Activated T-cell treated with anti-CD3 and anti-CD28 coated beads, Interleukin-2, amount 50 U/mL, for 4 hours (primary cell): ENCODE results near the gene PRTN3. TPM values are rescaled to one million over a fixed set of nuclear protein-coding genes. Genes with fewer than 3 reads are reported as not detected.
A peak's percentile ranks its signal among the peaks of the same experiment; 100 is the strongest.

Experiments
- ATAC-seq, 2 donors: fragments of 200-7000 bp; cut with Tn5 transposase; one replicate each; pipeline ENCODE4 v1.10.0; 2021
- DNase-seq: peaks from one replicate; pipeline ENCODE4 v3.0.0-alpha.2; 2020
- H3K27me3 Mint-ChIP-seq: one replicate; pipeline ENCODE4 v1.8.0; 2021; ENCODE audit warnings: low read depth, mixed read lengths
- H3K36me3 Mint-ChIP-seq: one replicate; pipeline ENCODE4 v1.8.0; 2022; ENCODE audit warnings: mixed read lengths; ENCODE audit not compliant: insufficient read depth
- H3K4me1 Mint-ChIP-seq: one replicate; pipeline ENCODE4 v1.8.0; 2021; ENCODE audit warnings: low read depth, mixed read lengths
- H3K4me3 Mint-ChIP-seq: one replicate; pipeline ENCODE4 v1.8.0; 2021; ENCODE audit warnings: mild to moderate bottlenecking, moderate library complexity, mixed read lengths
- H3K9me3 Mint-ChIP-seq: one replicate; pipeline ENCODE4 v1.8.0; 2021; ENCODE audit warnings: mixed read lengths
- total RNA-seq, 3 donors: library from RNA; stranded (reverse); gene quantifications; one replicate each; pipeline ENCODE4 v1.2.1, GENCODE V29; 2021

PRTN3 gene
- total RNA-seq, 3 donors from 2014 or later, result not detected

GRCh38 chr19:858284-858683, 17.5 kb downstream of the PRTN3 start:
- Mint-ChIP-seq H3K4me1 (peaks cover 5% of the 10 kb centered on the region), H3K27me3 (peaks cover 14% of the 10 kb centered on the region), H3K9me3 (no peaks in the 10 kb centered on the region), H3K36me3 (no peaks in the 10 kb centered on the region), H3K4me3 (no peak overlapping the region)
- DNase-seq (no peak), ATAC-seq (no peak)

- H3K4me3 Mint-ChIP-seq, result no peak within 1 kb of the TSS
- ATAC-seq, result no peak
- no peak for DNase-seq
Observed at GRCh38 chr19:858868-859843, 18.4 kb downstream of the PRTN3 start, which contains the start of gene CFD. Gene CFD (plus strand): TSS chr19:859664. CDS start chr19:859690, 26 bp downstream.

DNA sequence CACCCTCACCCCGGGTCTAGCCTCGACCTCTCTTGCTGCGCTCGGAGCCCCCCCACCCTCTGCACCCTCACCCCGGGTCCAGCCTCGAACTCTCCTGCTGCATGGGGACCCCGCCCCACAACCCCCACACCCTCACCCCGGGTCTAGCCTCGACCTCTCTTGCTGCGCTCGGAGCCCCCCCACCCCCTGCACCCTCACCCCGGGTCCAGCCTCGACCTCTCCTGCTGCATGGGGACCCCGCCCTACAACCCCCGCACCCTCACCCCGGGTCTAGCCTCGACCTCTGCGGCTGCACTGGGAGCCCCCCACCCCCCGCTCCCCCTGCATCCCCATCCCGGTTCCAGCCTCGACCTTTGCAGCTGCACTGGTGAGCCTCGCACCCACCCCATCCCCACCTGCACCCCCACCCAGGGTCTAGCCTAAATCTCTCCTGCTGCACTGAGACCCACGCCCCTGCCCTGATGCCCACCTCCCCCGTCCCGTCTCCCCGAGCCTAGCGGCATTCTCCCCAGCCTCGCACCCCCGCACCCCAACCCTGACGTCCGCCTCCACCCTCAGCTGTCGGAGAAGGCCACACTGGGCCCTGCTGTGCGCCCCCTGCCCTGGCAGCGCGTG, 20.4 kb downstream of the PRTN3 start:
- H3K9me3 Mint-ChIP-seq, result no peaks in the 10 kb centered on the region
- H3K4me1 Mint-ChIP-seq, result peaks cover 10% of the 10 kb centered on the region
- H3K27me3 Mint-ChIP-seq, result peaks cover 11% of the 10 kb centered on the region
- DNase-seq, result no peak
- H3K4me3 Mint-ChIP-seq, result no peak overlapping the region
- no peaks in the 10 kb centered on the region for H3K36me3 Mint-ChIP-seq
- ATAC-seq, result no peak

More at GRCh38 chr19:858868-859843, 18.4 kb downstream of the PRTN3 start, which contains the start of gene CFD:
- peaks cover 14% of the 10 kb centered on the region for H3K27me3 Mint-ChIP-seq
- H3K4me1 Mint-ChIP-seq, result peaks cover 10% of the 10 kb centered on the region
- H3K9me3 Mint-ChIP-seq, result no peaks in the 10 kb centered on the region
- H3K36me3 Mint-ChIP-seq, result no peaks in the 10 kb centered on the region

DNA sequence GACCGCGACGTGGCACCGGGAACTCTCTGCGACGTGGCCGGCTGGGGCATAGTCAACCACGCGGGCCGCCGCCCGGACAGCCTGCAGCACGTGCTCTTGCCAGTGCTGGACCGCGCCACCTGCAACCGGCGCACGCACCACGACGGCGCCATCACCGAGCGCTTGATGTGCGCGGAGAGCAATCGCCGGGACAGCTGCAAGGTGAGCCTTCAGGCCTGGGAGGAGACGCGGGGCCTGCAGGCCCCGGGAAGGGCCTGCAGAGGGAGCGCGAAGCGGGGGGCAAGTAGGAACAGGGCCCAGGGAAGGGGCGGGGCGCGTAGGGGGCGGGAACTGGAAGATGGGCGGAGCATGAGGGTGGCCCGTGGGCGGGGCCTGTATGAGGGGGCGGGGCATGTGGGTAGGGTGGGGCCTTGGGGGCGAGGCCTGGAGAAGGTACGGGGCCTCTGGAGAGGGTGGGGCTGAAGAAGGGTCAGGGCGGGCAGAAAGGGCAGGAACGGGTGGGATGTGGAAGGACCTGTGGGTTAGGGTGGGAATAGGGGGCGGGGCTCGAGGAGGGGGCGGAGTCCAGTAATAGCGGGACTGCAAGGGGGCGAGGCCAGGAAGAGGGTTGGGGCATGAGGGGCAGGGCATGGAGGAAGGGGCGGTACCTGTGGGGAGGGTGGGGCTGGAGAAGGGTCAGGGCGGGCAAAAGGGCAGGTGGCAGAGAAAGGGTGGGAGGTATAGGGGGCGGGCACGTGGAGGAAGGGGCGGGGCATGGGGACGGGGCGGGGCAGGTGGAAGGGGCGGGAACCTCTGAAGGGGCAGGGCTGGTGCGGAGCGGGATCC, 21.2 kb downstream of the PRTN3 start:
- peaks cover 10% of the 10 kb centered on the region for H3K4me1 Mint-ChIP-seq
- peak; percentile 29 to 43 for ATAC-seq
- H3K36me3 Mint-ChIP-seq, result no peaks in the 10 kb centered on the region
- no peak overlapping the region for H3K4me3 Mint-ChIP-seq
- H3K27me3 Mint-ChIP-seq, result peaks cover 11% of the 10 kb centered on the region
- H3K9me3 Mint-ChIP-seq, result no peaks in the 10 kb centered on the region
- peak; percentile 64 for DNase-seq

DNA sequence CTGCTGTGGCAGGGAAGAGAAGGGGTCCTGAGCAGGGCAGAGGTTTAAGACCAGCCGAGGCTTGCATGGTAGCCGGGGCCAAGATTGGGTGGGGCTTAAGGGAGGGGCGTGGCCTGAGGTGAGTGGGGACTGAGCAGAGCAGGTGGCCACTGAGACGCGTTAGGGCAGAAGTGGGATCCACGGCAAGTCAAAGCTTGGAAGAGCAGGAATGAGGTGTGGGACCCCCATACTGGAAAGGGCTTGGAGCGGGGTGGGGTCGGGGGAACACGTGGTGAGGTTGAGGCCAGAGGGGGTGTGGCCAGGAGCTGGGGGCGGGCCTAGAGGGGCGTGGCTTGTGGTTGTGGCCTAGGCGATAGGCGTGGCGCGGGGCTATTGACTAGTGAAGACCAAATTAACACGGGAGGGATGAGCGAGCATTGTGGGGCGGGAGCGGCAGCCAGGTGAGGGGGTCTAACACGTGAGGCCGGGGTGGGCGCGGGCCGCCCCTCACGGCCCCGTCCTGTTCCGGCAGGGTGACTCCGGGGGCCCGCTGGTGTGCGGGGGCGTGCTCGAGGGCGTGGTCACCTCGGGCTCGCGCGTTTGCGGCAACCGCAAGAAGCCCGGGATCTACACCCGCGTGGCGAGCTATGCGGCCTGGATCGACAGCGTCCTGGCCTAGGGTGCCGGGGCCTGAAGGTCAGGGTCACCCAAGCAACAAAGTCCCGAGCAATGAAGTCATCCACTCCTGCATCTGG, 21.9 kb downstream of the PRTN3 start:
- Mint-ChIP-seq H3K9me3 (no peaks in the 10 kb centered on the region), H3K36me3 (no peaks in the 10 kb centered on the region), H3K4me1 (peaks cover 10% of the 10 kb centered on the region), H3K27me3 (peaks cover 11% of the 10 kb centered on the region), H3K4me3 (peak overlapping the region; percentile 68)
- peak; percentile 59 to 65 for ATAC-seq
- peak; percentile 70 for DNase-seq

DNA sequence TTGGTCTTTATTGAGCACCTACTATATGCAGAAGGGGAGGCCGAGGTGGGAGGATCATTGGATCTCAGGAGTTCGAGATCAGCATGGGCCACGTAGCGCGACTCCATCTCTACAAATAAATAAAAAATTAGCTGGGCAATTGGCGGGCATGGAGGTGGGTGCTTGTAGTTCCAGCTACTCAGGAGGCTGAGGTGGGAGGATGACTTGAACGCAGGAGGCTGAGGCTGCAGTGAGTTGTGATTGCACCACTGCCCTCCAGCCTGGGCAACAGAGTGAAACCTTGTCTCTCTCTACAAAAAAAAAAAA, 22.5 kb downstream of the PRTN3 start:
- peak overlapping the region; percentile 68 for H3K4me3 Mint-ChIP-seq
- DNase-seq, result no peak
- no peaks in the 10 kb centered on the region for H3K9me3 Mint-ChIP-seq
- no peak for ATAC-seq
- H3K27me3 Mint-ChIP-seq, result peaks cover 10% of the 10 kb centered on the region
- H3K36me3 Mint-ChIP-seq, result no peaks in the 10 kb centered on the region
- H3K4me1 Mint-ChIP-seq, result peaks cover 10% of the 10 kb centered on the region

DNA sequence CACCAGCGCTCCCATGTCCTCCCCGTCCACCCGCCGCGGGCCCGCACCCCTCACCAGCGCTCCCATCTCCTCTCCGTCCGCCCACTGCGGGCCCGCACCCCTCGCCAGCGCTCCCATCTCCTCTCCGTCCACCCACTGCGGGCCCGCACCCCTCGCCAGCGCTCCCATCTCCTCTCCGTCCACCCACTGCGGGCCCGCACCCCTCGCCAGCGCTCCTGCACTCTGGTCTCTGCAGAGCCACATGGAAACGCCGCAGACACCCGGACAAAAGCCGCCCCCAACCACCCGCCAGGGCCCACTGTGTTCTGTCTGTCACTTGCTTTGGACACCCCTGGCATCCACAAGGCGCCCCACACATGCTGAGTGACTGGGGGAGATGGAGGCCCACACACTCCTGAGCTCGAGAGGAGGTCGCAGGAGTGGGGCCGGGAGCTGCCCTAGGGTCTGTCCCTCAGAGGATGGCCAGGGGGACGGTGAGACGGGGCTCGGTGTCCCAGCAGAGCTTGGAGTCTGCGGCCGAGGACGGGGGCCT, 26.0 kb downstream of the PRTN3 start:
- Mint-ChIP-seq H3K27me3 (peaks cover 2% of the 10 kb centered on the region), H3K4me3 (no peak overlapping the region), H3K9me3 (no peaks in the 10 kb centered on the region), H3K4me1 (peaks cover 13% of the 10 kb centered on the region), H3K36me3 (peaks cover 13% of the 10 kb centered on the region)
- DNase-seq (no peak), ATAC-seq (no peak)

DNA sequence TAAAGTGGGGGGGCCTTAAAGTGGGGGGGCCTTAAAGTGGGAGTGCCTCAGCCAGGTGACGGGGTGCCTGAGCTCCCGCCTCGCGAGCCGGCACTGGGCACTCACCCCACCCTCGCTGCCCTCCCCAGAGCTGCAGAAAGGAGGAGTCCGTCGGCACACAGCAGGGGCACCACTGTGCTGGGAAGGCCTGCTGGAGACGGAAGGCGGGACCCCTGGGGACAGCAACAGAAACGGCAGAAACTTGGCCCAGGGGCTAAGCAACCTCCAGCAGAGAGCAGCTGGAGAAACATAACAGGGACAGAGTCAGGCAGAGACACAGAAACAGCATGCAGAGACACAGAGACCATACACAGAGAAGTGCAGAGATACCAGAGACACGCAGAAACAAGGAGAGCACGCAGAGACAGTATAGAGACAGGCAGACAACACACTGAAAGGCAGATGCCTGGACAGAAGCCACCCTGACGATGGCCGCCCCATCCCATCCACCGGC, 26.5 kb downstream of the PRTN3 start:
- Mint-ChIP-seq H3K9me3 (no peaks in the 10 kb centered on the region), H3K36me3 (peaks cover 13% of the 10 kb centered on the region), H3K27me3 (peaks cover 2% of the 10 kb centered on the region), H3K4me3 (no peak overlapping the region), H3K4me1 (peaks cover 18% of the 10 kb centered on the region)
- ATAC-seq, result no peak
- DNase-seq, result no peak

DNA sequence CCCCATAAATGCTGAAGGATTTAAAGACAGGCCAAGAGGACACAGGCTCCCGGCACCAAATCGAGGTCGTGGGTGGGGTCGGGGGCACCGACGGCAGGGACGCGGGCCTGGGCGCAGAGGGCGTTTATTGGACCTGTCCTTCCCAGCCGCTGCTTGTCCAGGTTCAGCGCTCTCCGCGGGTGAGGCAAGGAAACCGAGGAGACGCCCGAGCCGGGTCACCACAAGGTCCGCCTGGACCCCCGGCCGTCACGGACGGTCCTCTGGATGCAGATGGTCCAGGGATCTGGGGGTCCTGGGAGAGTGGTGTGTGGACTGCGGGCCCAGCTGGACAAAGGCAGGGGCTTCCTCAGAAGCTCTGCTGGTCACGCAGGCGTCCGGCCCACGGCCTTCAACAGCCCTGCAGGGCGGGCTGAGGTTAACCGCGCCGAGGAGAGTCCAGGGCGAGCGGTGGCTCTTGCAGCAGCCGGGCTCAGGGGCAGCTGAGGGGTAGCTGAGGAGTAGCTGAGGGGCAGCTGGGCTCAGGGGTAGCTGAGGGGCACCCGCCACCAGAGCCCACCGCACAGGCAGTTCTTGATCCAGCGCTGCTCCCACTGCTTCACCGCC, 27.2 kb downstream of the PRTN3 start:
- DNase-seq (no peak), ATAC-seq (no peak)
- no peak overlapping the region for H3K4me3 Mint-ChIP-seq
- peaks cover 13% of the 10 kb centered on the region for H3K36me3 Mint-ChIP-seq
- no peaks in the 10 kb centered on the region for H3K27me3 Mint-ChIP-seq
- peaks cover 18% of the 10 kb centered on the region for H3K4me1 Mint-ChIP-seq
- H3K9me3 Mint-ChIP-seq, result no peaks in the 10 kb centered on the region

DNA sequence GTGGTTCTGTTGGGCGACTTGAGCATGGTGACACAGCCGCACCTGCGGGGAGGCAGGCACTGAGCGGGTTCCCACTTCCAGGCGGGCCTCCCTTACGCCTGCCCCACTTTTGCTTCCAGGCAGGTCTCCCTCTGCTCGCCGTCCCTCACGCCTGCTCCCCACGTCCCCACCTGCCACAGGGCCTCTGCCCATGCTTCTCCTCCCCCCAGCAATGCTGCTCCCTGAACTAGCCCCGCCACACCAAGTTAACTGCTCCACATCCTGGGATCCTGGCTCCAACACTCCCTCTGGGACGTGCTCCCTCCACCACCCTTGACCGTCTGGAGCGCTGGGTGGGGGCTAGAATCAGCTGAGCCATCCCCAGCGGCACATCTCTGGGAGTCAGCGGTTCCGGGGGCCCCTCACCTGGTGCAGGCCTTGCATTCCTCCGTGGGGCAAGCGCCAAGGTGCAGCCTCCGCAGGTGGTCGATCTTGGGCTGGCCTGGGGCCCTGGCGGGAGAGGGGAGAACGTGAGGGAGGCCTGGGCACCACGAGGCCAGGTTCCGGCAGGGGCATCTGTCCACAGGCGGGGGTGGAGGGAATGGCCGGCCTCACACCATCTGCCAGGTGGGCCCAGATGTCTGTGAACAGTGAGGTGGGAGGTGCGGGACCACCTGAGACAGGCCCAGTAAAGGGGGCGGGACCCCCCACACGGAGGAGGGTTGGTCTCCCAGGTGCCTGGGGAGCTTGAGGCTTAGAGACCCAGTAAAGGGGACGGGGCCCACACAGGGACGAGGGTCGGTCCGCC, 27.9 kb downstream of the PRTN3 start:
- no peaks in the 10 kb centered on the region for H3K27me3 Mint-ChIP-seq
- ATAC-seq, result no peak
- H3K4me1 Mint-ChIP-seq, result peaks cover 14% of the 10 kb centered on the region
- H3K36me3 Mint-ChIP-seq, result peaks cover 13% of the 10 kb centered on the region
- no peak overlapping the region for H3K4me3 Mint-ChIP-seq
- DNase-seq, result no peak
- no peaks in the 10 kb centered on the region for H3K9me3 Mint-ChIP-seq

- no peaks in the 10 kb centered on the region for H3K27me3 Mint-ChIP-seq
- H3K4me3 Mint-ChIP-seq, result no peak overlapping the region
- peaks cover 12% of the 10 kb centered on the region for H3K4me1 Mint-ChIP-seq
- peaks cover 13% of the 10 kb centered on the region for H3K36me3 Mint-ChIP-seq
- no peaks in the 10 kb centered on the region for H3K9me3 Mint-ChIP-seq
- DNase-seq (no peak), ATAC-seq (no peak)
Observed at GRCh38 chr19:869245-870177, 28.7 kb downstream of the PRTN3 start.

DNA sequence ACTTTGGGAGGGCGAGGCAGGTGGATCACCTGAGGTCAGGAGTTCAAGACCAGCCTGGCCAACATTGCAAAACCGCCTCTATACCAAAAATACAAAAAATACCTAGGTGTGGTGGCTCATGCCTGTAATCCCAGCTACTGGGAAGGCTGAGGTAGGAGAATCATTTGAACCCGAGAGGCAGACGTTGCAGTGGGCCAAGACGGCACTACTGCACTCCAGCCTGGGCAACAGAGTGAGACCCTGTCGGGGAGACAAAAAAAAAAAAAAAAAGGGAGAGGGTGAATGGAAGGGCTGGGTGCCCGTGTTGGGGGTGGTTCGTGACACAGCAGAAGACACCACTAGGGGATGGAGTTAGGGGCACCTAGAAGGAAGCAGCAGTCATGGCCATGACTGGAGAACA, 29.5 kb downstream of the PRTN3 start:
- H3K9me3 Mint-ChIP-seq, result no peaks in the 10 kb centered on the region
- H3K27me3 Mint-ChIP-seq, result no peaks in the 10 kb centered on the region
- no peak for ATAC-seq
- no peak overlapping the region for H3K4me3 Mint-ChIP-seq
- peaks cover 12% of the 10 kb centered on the region for H3K4me1 Mint-ChIP-seq
- H3K36me3 Mint-ChIP-seq, result peaks cover 13% of the 10 kb centered on the region
- DNase-seq, result no peak
